Stimulated activated CD8-positive, alpha-beta memory T cell treated with anti-CD3 and anti-CD28 coated beads, Interleukin-15, amount 100 ng/mL, for 4 hours (primary cell): ENCODE results near the gene DNASE2.
"Not testable (repeated sequence)": the region's sequence is repeated elsewhere in the genome, so short reads cannot be mapped to it uniquely, and the experiment has no call there.

Experiments
- DNase-seq, 2 donors: peaks; one replicate each; pipeline ENCODE4 v3.0.0-alpha.2; 2020; ENCODE audit warnings: low read depth in 2 of 2

DNASE2 gene

DNA sequence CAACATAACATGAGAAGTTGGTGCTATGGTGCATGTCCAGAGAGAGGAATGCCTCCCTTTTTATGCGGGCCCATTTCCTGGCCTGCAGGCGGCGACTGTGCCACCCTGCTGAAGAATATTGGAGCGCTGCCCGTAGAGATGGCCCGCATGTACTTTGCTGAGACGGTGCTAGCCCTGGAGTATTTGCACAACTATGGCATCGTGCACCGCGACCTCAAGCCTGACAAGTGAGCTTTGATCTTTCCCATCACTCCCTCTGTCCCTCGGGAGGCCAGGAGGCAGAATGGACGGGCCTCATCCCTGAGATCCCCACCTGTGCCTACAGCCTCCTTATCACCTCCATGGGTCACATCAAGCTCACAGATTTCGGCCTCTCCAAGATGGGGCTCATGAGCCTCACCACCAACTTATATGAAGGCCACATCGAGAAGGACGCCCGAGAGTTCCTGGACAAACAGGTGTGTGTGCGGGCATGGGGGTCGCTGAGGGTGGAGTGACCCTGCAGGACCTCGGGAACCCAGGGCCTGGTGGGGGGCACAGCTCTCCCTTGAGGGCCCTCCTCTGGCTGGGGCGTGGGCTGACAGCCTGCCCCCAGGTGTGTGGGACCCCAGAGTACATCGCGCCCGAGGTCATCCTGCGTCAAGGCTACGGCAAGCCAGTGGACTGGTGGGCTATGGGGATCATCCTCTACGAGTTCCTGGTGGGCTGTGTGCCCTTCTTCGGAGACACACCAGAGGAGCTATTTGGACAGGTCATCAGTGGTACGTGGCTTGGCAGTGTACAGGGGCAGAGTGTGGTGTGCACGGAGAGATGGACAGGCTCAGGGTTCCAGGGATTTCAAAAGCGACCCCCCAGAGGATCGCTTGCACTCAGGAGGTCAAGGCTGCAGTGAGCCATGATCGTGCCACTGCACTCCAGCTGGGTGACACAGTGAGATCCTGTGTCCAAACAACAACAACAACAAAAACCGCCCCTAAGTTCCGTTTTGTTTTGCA is 16.2 kb downstream of the DNASE2 start:
- no peak for DNase-seq

DNA sequence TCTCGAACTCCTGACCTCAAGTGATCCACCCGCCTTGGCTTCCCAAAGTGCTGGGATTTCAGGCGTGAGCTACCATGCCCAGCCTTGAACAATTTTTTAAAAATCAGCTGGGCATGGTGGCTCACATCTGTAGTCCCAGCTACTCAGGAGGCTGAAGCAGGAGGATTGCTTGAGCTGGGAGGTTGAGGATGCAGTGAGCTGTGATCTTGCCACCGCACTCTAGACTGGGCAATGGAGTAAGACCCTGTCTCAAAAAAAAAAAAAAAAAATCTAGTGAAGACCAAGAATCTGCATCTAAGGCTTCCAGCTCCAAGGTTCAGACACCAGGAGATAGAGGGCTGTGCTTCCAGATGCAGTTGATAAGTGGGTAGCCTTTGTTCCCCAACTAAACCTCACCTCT is 17.1 kb downstream of the DNASE2 start:
- no peak for DNase-seq

DNA sequence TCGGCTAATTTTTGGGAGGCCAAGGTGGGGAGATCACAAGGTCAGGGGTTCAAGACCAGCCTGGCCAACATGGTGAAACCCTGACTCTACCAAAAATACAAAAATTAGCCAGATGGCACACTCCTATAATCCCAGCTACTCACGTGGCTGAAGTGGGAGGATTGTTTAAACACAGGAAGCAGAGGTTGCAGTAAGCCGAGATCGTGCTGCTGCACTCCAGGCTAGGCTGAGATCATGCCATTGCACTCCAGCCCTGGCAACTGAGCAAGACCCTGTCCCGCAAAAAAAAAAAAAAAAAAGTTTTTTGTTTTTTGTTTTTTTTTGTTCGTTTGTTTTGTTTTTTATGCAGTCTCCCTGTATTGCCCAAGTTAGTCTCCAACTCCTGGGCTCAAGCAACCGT is 21.7 kb downstream of the DNASE2 start:
- DNase-seq, result no peak

DNA sequence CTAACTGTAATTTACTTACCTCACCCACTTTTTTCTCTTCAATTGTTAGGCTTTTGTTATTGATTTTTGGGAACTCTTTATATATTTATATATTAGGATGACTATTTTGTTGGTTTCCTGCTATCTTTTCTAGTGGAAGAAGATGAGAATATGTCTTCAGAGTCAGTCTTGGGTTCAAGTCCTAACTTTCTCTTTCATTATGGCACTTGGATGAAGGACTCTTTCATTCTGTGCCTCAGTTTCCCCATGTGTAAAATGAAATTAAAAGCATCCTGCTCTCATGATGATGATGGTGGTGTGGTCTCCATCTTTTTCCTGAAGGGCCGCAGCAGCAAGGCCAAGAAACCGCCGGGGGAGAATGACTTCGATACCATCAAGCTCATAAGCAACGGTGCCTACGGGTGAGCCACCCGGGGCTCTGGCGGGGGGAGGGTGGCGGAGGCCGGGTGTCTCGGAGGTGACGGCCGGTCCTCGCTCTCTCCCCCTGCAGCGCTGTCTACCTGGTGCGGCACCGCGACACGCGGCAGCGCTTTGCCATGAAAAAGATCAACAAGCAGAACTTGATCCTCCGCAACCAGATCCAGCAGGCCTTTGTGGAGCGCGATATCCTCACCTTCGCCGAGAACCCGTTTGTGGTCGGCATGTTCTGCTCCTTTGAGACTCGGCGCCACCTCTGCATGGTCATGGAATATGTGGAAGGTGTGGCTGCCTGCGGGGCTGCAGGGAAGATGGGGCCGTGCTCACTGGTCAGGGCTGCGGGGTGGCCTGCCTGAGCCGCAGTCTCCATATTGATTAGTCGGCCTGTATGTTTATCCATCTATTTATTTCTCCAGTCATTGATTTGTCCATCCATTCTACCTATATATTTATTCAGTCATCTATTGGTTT is 23.0 kb downstream of the DNASE2 start:
- no peak for DNase-seq

DNA sequence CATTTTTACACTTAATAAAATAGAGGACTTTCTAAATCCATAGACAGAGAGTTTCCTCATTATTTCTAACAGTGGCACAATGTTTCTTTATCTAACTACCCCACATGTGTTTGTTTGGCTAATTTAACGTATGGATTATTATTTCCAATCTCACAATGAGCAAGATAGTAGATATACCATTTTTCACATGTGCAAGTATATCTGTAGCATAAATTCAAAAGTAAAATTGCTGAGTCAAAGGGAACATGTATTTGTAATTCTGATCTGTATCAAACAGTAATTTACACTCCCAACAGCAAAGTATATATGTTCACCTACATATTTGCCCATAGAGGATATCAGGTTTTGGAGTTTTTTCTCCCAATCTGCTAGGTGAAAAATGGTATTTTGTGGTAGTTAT is 24.6 kb downstream of the DNASE2 start:
- no peak for DNase-seq

DNA sequence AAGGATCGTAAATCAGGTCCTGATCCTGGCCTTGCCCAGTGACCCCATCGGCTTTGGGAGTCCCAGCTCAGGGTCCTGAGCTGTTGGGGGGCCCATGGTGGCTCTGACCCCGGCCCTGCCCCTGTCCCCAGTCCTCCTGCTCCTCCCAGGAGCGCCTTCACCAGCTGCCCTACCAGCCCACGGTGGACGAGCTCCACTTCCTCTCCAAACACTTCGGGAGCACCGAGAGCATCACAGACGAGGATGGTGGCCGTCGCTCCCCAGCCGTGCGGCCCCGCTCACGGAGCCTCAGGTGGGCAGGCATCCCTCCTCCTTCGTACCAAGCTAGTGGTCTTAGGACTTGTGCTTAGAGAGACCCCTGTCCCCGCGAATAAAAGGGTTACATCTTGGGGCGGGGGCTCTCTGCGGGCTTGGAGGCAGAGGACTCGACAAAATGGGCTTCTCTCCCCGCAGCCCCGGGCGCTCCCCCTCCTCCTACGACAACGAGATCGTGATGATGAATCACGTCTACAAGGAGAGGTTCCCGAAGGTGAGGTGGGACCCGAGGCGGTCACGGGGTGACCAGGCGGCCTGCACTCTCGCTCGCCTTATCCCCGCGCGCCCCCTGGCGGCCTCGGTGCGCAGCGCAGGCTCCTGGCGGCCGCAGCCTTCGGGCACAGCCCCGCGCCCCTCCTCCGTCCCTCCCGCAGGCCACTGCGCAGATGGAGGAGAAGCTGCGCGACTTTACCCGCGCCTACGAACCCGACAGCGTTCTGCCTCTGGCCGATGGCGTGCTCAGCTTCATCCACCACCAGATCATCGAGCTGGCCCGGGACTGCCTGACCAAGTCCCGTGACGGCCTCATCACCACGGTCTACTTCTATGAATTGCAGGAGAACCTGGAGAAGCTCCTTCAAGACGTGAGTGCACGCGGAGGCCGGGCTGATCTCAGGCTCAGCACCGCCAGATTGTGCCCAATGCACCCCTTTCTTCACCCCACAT is 33.8 kb downstream of the DNASE2 start:
- peak; percentile 66 to 68 for DNase-seq

DNA sequence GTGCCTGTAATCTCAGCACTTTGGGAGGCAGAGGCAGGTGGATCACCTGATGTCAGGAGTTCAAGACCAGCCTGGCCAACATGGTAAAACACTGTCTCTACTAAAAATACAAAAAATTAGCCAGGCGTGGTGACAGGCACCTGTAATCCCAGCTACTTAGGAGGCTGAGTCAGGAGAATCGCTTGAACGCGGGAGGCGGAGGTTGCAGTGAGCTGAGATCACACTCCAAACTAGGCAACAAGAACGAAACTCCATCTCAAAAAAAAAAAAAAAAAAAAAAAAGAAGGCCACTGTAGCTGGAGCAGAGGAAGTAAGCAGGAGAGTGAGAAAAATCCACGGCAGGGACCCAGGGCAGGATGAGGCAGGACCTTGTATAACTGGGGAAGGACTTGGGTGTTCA is 34.6 kb downstream of the DNASE2 start:
- not testable (repeated sequence) for DNase-seq

DNA sequence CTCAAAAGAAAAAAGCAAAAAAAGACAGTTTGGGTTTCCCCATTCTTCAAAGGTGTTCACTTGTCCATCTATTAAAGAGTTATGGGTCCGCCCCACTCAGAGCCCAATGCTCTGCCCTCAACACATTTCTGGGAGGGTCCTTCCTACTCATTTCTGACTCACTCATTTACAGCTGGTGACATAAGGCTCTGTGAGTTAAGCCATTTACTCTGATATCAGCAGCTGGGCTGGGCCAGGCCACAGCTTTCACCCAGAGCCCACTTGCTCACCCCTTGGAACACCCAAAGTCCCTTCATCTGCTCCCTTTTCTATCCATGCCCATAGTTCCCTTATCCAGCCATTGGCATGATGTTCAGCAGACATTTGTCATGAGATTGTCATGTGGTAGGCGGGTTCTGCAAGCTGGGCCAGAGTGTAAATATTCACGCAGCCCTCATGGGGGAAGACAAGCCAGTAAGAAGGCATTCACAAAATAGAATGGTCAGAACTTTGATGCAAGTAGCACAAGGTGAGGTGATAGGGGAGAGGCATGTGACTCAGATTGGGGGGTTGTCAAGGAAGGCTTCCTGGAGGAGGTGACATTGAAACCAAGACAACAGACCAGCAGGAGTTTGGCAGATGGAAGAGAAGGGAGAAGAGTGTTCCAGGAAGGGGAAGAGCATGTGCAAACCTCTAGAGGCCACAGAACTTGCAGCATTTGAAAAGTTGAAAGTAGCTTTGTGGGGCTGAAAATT is 37.1 kb downstream of the DNASE2 start:
- DNase-seq, result no peak

DNA sequence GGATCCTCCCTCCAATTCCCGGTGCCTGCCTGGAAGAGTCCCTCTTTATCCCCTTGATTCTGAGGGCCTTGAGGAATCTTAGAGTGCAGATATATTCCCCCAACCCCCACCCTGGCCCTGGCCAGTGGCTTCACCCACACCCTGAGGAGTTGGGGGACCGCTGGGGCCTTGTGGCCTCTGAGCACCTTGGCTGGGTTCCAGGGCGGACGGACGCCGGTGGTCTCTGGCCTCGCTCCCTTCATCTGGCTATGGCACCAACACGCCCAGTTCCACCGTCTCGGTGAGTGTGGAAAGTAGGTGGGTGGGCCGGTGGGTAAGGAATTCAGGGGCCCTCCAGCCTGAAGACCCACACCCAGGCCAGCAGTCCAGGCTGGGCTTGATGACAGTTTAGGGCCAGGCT is 37.9 kb downstream of the DNASE2 start:
- DNase-seq, result no peak

DNA sequence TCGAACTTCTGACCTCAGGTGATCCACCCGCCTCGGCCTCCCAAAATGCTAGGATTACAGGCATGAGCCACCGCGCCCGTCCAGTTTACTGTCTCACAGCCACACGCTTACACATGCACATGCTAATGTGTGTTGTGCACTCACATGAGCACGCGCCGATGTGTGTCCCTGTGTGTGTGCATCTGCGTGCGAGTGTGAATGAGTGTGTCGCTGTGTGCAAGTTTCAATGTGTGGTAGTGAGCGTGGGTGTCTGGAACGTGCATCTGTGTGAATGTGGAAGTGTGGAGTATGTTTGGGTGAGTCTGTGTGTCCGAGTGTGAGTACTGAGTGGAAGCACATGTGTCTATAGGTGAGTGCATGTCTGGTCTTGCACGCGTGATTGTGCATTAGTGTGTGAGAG is 38.7 kb downstream of the DNASE2 start:
- DNase-seq, result no peak

DNA sequence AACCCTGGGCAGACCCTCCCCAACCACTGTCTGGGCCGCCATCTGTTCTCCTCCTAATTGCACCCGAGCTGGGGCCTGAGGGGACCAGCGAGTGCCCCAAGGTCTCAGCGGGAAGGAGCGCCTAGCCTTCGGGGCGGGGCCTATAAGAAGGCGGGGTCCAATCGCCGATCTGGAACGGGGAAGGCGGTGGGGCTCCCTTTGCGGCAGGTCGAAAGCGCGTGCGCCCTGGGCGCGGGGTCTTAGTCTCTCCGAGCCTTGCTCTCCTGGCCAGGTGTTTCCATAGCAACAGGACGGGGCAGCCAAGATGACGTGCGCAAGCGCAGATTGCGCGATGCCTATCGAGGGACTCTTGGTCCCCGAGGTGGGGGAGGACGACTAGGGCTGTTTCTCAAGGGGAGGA is 40.2 kb downstream of the DNASE2 start:
- no peak for DNase-seq

DNA sequence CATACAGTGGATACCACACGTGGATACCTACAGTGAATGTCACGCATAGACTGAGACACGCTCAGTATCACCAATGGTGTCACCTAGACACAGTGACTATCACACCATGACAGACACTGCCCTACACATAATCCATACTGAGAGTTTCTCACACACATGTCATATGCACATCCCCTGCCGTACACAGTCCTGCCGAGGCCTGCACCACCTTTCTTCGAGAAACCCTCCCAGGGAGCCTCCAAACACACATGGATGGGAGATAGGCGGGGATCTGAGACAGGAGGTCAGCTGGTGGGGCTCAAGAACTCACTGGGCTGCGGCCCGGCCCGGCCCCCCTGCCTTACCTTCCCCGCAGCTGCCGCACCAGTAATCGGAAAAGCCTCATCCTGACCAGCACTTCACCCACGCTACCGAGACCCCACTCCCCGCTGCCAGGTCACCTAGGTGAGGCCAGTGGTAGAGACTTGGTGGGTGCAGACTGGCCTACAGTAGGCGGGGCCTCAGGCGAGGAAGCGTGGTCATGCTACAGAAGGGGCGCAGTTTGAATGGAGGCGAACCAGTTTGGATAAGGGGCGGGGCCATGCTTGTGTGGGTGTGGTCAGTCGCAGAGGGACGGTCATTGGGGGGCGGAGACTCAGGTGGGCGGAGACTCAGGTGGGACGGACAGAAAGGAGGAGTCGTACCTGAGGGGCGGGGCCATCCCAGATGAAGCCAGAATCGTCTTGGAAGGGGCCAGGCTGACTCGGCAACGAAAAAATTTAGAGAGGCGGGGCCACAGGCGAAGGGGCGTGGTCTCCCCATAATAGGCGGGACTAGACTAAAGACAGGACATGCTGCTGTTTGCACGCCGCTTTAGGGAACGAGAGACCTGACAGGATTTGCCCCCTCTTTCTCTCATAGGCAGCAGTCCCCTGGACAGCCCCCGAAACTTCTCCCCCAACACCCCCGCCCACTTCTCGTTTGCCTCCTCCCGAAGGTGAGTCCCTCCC is 40.9 kb downstream of the DNASE2 start:
- no peak for DNase-seq

DNA sequence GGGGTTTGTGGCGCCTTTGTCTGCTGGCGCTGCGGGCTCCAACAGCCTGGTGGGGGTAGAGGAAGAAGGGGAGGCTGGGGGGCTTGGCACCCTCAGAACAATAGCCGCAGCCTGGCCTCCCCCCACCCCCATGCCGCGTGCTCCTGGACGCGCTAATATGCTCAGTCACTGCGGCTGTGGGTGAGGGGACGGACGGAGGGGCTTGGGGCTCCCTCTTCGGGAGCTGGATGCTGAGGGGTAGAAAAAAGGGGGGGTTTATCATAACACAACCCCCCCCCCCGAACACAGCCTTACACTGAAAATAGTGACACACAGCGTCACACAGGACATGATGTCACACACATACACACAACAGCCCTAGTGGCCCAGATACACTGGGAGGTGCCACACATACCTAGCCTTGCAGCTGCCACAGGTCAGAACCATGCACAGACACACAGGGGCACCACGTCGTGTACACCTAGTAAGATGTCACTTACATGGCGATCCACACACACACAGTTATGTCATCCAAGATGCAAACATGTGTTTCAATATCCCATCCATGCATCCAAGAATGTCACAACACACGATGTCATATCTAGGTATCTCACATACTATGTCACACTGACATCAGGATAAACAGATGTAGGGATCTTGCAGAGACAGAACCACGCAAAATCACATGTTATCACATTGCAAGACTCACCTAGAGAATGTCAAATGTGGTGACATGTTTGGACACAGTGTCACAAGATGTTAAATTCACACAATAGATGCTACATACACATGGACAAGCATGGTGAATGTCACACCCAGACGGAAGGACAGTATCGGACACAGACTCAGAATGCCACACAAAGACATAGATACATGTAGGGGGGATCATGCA is 42.1 kb downstream of the DNASE2 start:
- no peak for DNase-seq

DNA sequence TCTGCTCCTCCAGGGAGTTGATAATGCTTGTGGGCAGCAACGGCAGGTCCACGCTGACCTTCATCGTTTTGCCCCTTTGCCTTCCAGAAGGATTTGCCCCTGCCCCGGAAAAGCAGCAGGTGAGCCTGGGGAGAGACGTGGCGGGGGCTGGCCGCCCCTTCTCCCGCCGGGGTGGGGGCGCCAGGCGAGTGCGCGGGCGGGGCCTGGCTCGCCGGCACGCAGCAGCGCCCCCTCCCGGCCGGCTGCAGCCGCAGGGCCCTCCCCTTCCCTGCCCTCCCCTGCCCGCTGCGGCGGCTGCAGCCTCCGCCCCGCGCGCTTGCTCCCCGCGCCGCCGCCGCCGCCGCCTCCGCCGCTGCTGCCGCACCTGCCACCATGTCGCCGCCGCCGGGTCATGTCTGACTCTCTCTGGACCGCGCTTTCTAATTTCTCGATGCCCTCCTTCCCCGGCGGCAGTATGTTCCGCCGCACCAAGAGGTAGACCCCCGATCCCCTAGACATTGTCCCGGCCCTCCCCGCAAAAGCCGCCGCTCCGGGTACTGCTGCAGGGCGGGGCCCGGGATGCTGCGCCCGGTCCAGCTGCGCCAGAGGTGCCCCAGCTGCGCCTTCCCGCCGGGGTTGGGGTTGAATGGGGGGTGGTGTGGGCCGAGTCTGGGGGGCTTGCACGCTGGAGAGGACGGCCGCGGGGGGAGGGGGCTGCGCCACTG is 42.9 kb downstream of the DNASE2 start, which contains the start of gene MAST1:
Gene MAST1 (plus strand): TSS at position 334 of the 704 bp plus-strand sequence. CDS start 58 bp downstream, at position 392.
- DNase-seq, result no peak

DNA sequence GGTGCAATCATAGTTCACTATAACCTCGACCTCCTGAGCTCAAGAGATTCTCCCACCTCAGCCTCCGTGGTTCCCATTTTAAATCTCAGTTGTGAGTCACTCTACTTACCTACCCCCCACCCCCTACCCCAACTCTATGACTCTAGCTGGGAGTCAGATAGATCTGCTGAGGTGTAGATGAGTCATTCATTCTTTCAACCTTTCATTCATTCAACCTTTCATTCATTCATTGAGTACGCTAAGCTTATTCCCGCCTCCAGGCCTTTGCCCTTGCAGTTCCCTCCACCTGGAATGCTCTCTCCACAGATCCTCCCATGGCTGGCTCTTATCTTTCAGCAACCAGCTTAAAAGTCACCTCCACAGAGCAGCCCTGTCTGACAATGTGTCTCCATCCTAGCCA is 44.0 kb downstream of the DNASE2 start:
- DNase-seq, result no peak

DNA sequence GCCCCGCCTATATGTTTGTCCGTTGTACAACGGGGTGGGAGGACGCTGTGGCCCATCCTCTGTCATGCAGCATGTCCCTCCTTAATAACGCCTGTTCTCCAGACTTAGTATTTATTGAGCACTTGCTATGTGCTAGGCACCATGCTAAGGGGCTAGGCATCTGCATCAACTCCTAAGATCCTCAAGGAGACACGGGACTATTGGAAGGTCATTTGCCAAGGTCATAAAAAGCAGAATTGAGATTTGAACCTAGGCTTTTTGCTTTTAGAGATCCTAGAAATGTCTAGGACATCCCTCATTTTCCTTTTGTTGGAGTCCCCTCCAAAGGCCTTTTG is 44.8 kb downstream of the DNASE2 start:
- no peak for DNase-seq

DNA sequence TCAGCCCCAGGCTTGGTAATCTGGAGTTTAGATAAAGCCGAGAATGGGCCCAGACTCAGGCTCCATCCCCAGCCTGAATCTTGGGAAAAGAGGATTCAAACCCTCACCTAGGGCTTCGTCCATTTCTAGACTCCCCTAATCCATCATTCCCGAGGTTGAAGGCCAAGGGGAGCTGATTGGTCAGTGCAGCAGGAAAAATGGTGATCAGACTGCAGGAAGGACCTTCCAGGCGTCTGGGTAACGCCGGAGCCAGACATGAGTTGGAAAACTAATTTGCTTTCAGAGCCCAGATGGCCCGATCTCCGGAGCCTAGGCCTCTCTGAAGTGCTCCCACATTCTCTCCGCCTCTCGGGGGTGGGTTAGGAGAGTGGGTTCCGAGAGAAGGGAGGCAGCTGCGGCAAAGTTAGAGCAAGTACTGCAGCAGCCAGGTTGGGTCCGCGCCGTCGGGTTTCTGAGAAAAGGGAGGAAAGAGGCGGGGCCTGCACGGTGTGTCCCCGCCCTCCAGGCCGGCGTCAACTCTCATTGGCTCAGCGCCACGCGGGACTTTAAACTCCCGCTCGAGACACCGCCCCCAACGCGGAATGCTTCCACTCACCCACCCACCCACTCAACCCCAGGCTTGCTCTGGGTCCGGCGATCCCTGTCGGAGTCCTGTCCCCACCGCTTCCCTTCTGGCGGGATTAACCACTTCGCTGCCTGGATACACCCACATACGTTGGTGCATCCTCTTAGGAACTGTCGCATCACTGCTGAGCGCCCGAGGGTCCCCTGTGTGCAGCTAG is 46.1 kb downstream of the DNASE2 start:
- no peak for DNase-seq
